ENCODE data around the gene SPATS2L.

- TF ChIP-seq CTCF (IDR thresholded peaks at IDR 0.05; ENCODE audit: insufficient read depth, low read length, poor library complexity, severe bottlenecking), result no peak
- TF ChIP-seq EZH2phosphoT487 (conservative IDR thresholded peaks at IDR 0.05; ENCODE audit: low read length), result no peak
These were observed 149.5 kb downstream of the SPATS2L start for GRCh38 chr2:200455958-200456421.
